ENCODE data around the gene PRKG1. TPM values are rescaled to one million over a fixed set of nuclear protein-coding genes. Genes with fewer than 3 reads are reported as not detected.
A peak's percentile ranks its signal among the peaks of the same experiment; 100 is the strongest.
"Not testable (repeated sequence)": the region's sequence is repeated elsewhere in the genome, so short reads cannot be mapped to it uniquely, and the experiment has no call there.

Gene PRKG1
- total RNA-seq, 1 donor: 67.3 TPM

GRCh38 chr10:51312817-51313216 is 238.5 kb downstream of the PRKG1 start:
- DNase-seq (ENCODE audit: low read depth in 2 of 3, low spot score in 2 of 3): no peak

- DNase-seq (ENCODE audit: low read depth in 2 of 3, low spot score in 2 of 3): no peak
Measured at GRCh38 chr10:51313251-51313650, 239.0 kb downstream of the PRKG1 start.

GRCh38 chr10:51313773-51314478 is 239.6 kb downstream of the PRKG1 start:
- no peak for DNase-seq (ENCODE audit: low read depth in 2 of 3, low spot score in 2 of 3)

- no peak for DNase-seq (ENCODE audit: low read depth in 2 of 3, low spot score in 2 of 3)
Measured at GRCh38 chr10:51314481-51314880, 240.2 kb downstream of the PRKG1 start.

GRCh38 chr10:51318399-51319172 is 244.3 kb downstream of the PRKG1 start:
- no peak for DNase-seq (ENCODE audit: low read depth in 2 of 3, low spot score in 2 of 3)

GRCh38 chr10:51319173-51319435 is 244.8 kb downstream of the PRKG1 start:
- no peak for DNase-seq (ENCODE audit: low read depth in 2 of 3, low spot score in 2 of 3)

GRCh38 chr10:51321300-51321699 is 247.0 kb downstream of the PRKG1 start:
- no peak for DNase-seq (ENCODE audit: low read depth in 2 of 3, low spot score in 2 of 3)

GRCh38 chr10:51321980-51322379 is 247.7 kb downstream of the PRKG1 start:
- DNase-seq (ENCODE audit: low read depth in 2 of 3, low spot score in 2 of 3): no peak

- no peak for DNase-seq (ENCODE audit: low read depth in 2 of 3, low spot score in 2 of 3)
Measured at GRCh38 chr10:51325649-51326048, 251.4 kb downstream of the PRKG1 start.

- no peak for DNase-seq (ENCODE audit: low read depth in 2 of 3, low spot score in 2 of 3)
Measured at GRCh38 chr10:51326174-51326573, 251.9 kb downstream of the PRKG1 start.

GRCh38 chr10:51327432-51327831 is 253.1 kb downstream of the PRKG1 start:
- DNase-seq (ENCODE audit: low read depth in 2 of 3, low spot score in 2 of 3): no peak

- no peak for DNase-seq (ENCODE audit: low read depth in 2 of 3, low spot score in 2 of 3)
Measured at GRCh38 chr10:51340366-51340765, 266.1 kb downstream of the PRKG1 start.

- peak in 2 of 3 donors; percentile 18 to 30 for DNase-seq (ENCODE audit: low read depth in 2 of 3, low spot score in 2 of 3)
Measured at GRCh38 chr10:51340845-51341610, 266.7 kb downstream of the PRKG1 start.

- DNase-seq (ENCODE audit: low read depth in 2 of 3, low spot score in 2 of 3): not testable (repeated sequence)
Measured at GRCh38 chr10:51341745-51342144, 267.5 kb downstream of the PRKG1 start.

- peak in 2 of 3 donors; percentile 14 to 34 for DNase-seq (ENCODE audit: low read depth in 2 of 3, low spot score in 2 of 3)
Measured at GRCh38 chr10:51342381-51342780, 268.1 kb downstream of the PRKG1 start.

GRCh38 chr10:51343391-51343790 is 269.1 kb downstream of the PRKG1 start:
- no peak for DNase-seq (ENCODE audit: low read depth in 2 of 3, low spot score in 2 of 3)

GRCh38 chr10:51344371-51344770 is 270.1 kb downstream of the PRKG1 start:
- DNase-seq (ENCODE audit: low read depth in 2 of 3, low spot score in 2 of 3): no peak

- no peak for DNase-seq (ENCODE audit: low read depth in 2 of 3, low spot score in 2 of 3)
Measured at GRCh38 chr10:51348622-51349021, 274.3 kb downstream of the PRKG1 start.

GRCh38 chr10:51357170-51357569 is 282.9 kb downstream of the PRKG1 start:
- DNase-seq (ENCODE audit: low read depth in 2 of 3, low spot score in 2 of 3): no peak

- no peak for DNase-seq (ENCODE audit: low read depth in 2 of 3, low spot score in 2 of 3)
Measured at GRCh38 chr10:51358227-51358626, 283.9 kb downstream of the PRKG1 start.

GRCh38 chr10:51363415-51363814 is 289.1 kb downstream of the PRKG1 start:
- no peak for DNase-seq (ENCODE audit: low read depth in 2 of 3, low spot score in 2 of 3)

GRCh38 chr10:51364674-51365073 is 290.4 kb downstream of the PRKG1 start:
- DNase-seq (ENCODE audit: low read depth in 2 of 3, low spot score in 2 of 3): no peak
